ENCODE measurements around the gene ELFN2.

ELFN2 gene

DNA sequence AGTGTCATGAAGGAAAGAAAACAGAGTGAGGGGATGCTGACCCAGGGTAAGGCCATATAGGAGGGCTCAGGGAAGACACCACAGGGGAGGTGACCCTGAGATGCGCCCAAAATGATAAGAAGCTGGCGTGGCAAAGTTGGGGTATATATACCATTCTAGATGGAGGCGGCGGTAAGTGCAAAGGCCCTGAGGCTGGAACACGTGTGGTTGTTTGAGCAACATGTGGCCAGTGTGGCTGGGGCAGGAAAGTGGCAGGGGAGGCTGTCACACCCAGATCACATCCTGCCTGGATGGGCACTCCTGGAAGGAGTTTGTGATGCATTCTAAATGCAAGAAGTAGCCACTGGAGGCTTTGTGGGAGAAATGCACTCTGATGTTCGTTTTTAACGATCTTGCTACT, 74.8 kb downstream of the ELFN2 start:
- intact Hi-C loops (cut with DNase I) = no loop called here
- no peak for DNase-seq

- intact Hi-C loops (cut with DNase I) = no loop called here
- no peak for DNase-seq
These were observed 76.0 kb downstream of the ELFN2 start for GRCh38 chr22:37351232-37351631.

DNA sequence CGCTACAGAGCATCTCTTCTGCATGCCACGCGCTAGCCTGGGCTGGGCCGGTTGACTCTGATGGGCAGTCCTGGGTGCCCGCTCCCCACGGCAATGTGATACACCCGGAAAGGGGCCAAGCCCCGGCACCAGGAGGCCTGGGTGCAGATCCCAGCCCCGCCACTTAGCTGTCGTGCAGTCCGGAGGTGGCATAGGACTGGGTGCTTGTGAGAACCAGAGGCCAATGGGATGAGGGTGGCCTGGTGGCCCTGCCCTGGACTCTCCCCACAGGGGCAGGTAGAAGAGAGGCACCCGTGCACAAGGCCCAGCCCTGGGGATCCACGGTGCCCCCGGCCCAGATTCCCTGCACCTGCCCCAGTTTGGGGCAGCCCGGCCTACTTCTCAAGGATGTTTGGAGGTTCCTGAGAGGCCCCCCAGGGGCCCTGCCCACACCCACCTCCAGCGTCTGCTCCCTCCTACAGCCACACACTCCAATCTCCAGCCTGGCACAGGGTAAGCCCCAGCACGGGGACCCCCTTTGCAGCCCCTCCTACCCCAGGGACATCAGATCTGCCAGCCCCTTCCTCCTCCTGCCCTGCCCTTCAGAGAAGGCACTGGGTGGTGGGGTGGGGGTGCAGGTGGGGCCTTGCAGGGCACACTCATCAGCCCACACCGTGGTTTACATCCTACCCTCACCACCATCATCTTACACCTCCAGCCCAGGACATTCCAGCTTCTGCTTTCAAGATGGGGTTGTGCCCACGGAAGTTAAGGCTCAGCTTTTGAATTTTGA, 78.0 kb downstream of the ELFN2 start:
- intact Hi-C loops (cut with DNase I) = no loop called here
- no peak for DNase-seq

GRCh38 chr22:37346505-37346895, 80.8 kb downstream of the ELFN2 start:
- intact Hi-C loops (cut with DNase I) = no loop called here
- no peak for DNase-seq

GRCh38 chr22:37345863-37346504, 81.3 kb downstream of the ELFN2 start:
- intact Hi-C loops (cut with DNase I) = no loop called here
- no peak for DNase-seq

GRCh38 chr22:37344735-37345449, 82.4 kb downstream of the ELFN2 start:
- intact Hi-C loops (cut with DNase I) = no loop called here
- DNase-seq = no peak

- intact Hi-C loops (cut with DNase I) = no loop called here
- no peak for DNase-seq
These were observed 83.2 kb downstream of the ELFN2 start for GRCh38 chr22:37343863-37344734.

DNA sequence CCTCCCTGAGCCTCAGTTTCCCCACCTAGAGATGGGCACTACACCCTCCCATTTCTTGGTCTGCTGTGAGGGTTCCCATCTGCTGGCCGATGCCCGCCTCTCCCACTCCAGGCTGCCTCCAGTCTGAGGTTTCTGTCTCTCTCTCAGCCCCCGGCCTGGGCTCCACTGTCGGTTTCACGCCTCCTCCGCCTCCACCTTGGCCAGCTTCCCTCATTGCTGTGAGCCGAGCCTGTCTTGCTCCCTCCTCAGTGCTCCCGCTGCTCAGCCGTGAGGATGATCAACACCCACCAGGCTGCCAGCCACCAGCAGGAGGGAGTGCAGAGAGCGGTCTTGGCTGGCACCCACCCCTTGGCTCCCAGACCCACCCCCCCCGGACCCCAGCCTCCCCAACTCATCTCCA, 83.9 kb downstream of the ELFN2 start:
- intact Hi-C loops (cut with DNase I) = no loop called here
- DNase-seq = peak in 15 of 42 donors; percentile 10 to 72 (median 28)

DNA sequence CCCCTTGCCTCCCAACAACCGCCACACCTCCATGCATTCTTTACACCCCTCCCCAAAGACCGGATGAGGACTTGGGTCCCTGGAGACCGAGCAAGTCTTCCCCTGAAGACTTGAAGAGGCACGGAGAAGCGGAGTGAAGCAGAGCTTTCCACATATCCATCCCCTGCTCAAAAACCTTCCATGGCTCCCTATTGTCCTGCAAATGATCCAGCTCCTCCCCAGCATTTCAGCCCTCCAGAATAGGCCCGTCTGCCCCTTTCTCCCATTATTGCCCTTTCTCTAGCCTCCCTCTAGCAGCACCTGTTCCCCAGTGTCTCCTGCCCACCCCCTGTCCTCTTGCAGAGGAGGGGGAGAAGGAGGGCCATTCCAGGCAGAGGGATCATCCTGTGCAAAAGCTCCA, 85.2 kb downstream of the ELFN2 start:
- intact Hi-C loops (cut with DNase I) = no loop called here

GRCh38 chr22:37340331-37341262, 86.7 kb downstream of the ELFN2 start:
- intact Hi-C loops (cut with DNase I) = no loop called here

More for the DNA sequence above, 85.2 kb downstream of the ELFN2 start:
- DNase-seq = no peak

GRCh38 chr22:37338539-37339246, 88.6 kb downstream of the ELFN2 start:
- no peak for DNase-seq
- intact Hi-C loops (cut with DNase I) = no loop called here

More at GRCh38 chr22:37340331-37341262, 86.7 kb downstream of the ELFN2 start:
- no peak for DNase-seq

- no peak for DNase-seq
- intact Hi-C loops (cut with DNase I) = no loop called here
These were observed 89.9 kb downstream of the ELFN2 start for GRCh38 chr22:37337204-37337943.

- intact Hi-C loops (cut with DNase I) = no loop called here
- DNase-seq = no peak
These were observed 90.7 kb downstream of the ELFN2 start for GRCh38 chr22:37336579-37336978.

- intact Hi-C loops (cut with DNase I) = no loop called here
- DNase-seq = no peak
These were observed 91.5 kb downstream of the ELFN2 start for GRCh38 chr22:37335806-37336199.

DNA sequence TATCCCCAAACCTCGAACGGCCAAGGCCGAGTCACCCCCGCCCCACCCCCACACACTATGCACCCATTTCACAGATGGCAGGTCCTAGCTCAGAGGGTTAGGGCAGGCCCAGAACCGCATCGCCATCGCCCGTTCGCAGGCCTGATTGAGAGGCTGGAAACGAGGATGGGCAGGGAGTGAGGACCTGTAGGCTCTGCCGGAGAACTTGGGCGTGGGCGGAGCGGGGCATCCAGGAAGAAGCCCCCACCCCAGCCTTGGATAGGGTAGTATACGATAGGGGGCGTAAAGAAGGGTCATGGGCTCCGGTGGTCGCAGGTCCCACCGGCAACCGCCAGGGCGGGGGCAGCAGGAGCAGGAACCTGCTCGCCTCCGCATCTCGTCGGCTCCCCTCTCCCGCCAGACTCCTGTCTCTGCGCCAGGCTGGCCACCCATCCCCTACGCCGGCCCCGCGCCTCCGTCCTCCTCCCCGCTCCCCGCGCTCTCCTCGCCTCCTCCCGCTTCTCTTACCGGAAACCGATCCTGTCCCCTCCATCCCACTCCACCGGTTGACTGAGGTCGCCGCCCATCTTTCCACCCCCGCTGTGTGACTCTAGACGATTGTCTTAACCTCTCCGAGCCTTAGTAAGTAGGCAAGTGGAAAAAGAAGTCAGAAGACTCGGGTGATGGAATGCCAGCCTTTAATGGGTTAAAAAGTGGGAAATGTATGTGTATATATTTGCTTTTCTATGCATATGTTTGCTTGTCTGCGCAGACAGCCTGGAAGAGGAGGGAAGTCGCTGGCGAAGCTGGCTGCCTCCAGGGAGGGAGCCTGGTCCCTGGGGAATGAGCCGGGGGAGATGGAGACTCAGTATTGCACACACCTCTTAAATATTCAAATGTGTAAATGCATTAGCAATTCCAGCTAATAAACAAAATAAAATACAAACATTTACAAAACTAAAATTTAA, 92.1 kb downstream of the ELFN2 start:
- peak in 1 of 42 donors; percentile 30 for DNase-seq
- intact Hi-C loops (cut with DNase I) = no loop called here

GRCh38 chr22:37334461-37334858, 92.8 kb downstream of the ELFN2 start:
- intact Hi-C loops (cut with DNase I) = no loop called here

More at GRCh38 chr22:37334461-37334858, 92.8 kb downstream of the ELFN2 start:
- DNase-seq = no peak

All from head of caudate nucleus (tissue), 42 donors.